Left cardiac atrium (tissue), 4 donors: ENCODE measurements around the gene B4GALT3. TPM values are rescaled to one million over a fixed set of nuclear protein-coding genes. Genes with fewer than 3 reads are reported as not detected.
A peak's percentile ranks its signal among the peaks of the same experiment; 100 is the strongest.

ENCODE experiments used
- ATAC-seq, 2 donors: fragments of 200-7000 bp; cut with Tn5 transposase; one replicate each; pipeline ENCODE4 v1.9.1; 2020; ENCODE audit warnings: mild to moderate bottlenecking in 2 of 2, moderate library complexity in 2 of 2
- DNase-seq: peaks from one replicate; pipeline ENCODE4 v3.0.0-alpha.2; 2020
- intact Hi-C, 2 donors: fragments of 100-400 bp; cut with DNase I; formaldehyde crosslinking; loops; one replicate each; pipeline versions ENCODE4 v1.14.1 to v1.15.1; 2022 to 2023
- total RNA-seq, 2 donors: library from RNA; stranded (reverse); fragmentation: NEBNext Ultra II Directional; extraction: Animal tissue kit (Norgen Biotek cat#: 25700); gene quantifications; one replicate each; pipeline ENCODE4 v1.2.1, GENCODE V29; 2021
- donor health status: DM: no; HTN: yes; CAD: no.
- donor health status: DM: no; HTN: yes; CAD: no; lungs with severe emphysema.
- donor health status: DM: yes; HTN: yes; CAD: no.
- donor health status: Dilated cardiomyopathy.

B4GALT3 gene
- total RNA-seq, 2 donors from 2014 or later: 19.7 to 25.2 TPM

DNA sequence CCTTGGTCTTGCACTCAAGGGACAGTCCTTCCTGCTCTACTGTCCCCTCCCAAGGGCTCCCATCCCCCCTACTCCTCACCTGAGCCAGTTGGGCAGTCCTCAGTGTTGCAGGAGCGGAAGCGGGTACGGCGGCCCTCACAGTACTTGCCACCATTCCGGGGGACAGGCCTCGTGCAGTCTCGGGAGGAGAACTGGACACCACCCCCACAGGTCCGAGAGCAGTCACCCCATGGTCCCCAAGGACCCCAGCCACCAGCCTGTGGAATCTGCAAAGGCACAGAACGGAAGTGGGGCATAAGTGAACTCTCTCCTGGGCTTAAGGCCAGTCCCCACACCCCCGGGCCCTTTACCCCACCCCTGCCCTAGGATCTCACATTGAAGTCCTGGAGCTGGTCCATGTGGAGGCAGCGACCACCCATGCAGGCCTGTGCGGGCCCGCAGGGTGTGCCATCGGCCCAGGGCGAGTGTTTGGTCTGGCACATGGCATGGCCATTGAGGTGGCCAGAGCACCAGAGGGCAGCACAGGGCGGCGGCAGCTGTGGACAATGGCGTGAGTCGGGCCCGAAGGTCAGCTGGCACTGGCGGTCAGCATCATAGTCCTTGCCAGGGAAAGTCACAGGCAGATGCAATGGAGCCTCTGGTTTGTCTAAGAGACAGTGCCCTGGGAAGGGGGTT is 16.4 kb upstream of the B4GALT3 start:
- ATAC-seq (peak in 1 of 2 donors; percentile 18), DNase-seq (peak; percentile 45)
- intact Hi-C loops: loop anchor here (10.0 kb wide), 2 partner anchors 181 to 191 kb away; no protein-coding TSS in a partner anchor

DNA sequence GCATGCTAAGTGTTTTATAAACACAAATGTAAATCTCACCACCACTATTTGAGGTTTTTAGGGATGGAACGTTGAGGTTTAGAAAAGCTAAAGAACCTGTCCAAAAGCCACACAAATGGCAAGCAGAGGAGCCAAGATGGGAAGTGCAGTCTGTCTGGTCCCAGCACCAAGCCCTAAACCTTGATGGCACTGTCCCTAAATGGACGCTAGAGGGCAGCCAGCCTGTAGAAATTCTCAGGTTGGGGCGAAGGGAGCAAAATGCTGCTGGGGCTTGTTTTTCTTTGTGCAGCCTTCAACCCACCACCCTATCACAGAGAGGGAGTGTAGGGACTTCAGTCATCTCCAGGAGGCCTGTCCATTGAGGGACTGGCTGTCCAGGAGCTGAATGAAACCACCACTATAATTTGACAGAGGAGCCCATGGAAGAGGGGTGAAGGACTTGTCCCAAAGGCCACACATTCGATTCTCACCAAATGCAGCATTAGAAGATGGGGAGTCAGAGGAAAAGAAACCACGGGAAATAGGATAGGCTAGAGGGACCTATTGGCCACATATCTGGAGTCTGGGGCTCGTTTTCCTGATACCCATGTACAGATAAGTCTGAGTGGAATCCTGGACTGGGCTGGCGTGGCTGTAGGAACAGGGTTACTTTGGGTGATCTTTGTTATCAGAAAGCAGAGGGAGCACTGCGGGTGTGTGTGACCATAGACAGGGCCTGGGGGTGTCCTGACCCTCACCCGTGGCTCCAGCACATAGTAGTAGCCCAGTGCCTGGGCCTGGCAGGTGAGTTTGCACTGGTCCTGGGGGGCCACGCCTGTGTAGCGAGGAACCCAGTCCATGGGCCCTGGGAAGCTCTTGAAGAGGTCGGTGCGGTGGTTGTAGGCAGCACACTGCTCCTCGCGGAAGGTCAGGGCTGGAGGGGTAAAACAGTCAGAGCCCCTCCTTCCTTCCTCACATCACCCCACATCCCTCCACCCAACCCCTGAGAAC is 15.5 kb upstream of the B4GALT3 start:
- peak; percentile 67 for DNase-seq

DNA sequence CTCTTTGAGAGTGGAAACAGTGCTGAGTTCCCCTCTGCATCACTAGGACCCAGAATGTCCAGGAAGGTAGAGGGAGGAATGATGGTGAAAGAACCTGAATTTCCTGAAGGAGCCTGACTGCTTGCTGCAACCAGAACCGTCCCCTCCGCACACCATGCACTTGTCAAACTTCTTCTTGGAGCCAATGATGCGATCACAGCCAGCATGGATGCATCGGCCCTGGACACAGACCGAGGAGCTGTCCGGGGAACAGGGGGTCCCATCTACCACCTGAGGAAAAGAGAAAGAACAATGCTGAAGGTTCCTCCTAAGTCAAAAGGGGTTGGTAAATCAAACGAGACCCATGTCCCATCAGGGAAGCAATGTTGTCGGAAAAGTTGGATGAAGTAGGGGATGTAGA is 14.7 kb upstream of the B4GALT3 start:
- DNase-seq (no peak), ATAC-seq (no peak)
- intact Hi-C loops: loop anchor here (10.0 kb wide), 2 partner anchors 183 to 193 kb away; no protein-coding TSS in a partner anchor

More for the DNA sequence above, 15.5 kb upstream of the B4GALT3 start:
- intact Hi-C loops: loop anchor here (10.0 kb wide), 2 partner anchors 182 to 192 kb away; no protein-coding TSS in a partner anchor
- peak; percentile 44 to 53 for ATAC-seq

DNA sequence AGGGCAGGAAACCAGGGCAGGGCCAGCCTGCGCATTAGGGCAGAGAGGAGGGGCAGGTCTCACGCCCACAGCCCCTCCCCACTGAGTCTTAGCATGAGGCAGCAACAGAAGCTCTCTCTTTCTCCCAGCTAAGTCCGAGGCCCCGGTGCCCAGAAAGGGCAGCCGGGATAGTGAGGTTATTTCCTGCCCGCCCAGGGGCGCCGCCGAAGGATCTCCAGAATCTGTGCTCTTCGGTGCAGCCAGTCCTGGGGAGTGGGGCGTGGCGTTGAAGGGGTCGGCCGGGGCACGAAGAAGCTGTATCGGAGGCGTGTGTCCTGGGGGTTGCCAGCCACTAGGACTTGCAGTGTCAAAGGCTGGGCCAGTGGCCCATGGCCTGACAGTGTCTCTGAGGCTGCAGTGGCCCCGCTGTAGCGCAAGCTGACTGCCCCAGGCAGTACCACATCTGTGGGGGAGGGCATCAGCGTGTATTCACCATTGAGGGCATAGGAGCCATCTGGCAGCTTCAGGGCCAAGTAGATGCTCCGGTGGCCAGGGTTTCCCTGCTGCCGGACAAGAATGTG is 13.7 kb upstream of the B4GALT3 start:
- intact Hi-C loops: loop anchor here (10.0 kb wide), 2 partner anchors 184 to 194 kb away; no protein-coding TSS in a partner anchor
- ATAC-seq (no peak), DNase-seq (peak; percentile 42)

DNA sequence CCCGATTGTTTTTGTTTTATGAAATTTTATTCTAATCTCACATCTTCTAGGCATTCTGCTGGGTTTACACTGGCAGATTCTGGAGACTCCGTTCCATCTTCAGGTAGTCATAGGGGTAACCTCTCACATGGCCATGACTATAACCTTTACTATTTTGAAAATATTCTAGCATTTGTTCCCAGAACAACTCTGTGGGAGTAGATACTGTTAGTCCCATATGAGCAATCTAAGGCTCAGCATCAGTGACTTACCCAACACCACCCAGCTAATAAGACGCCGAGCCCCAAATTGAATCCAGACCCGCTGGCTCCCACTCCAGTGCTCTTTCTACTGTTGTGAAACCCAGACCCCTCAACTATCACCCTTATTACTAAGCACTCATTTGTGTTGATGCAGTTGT is 11.7 kb upstream of the B4GALT3 start:
- DNase-seq (peak; percentile 27), ATAC-seq (no peak)
- intact Hi-C loops: no loop called here

DNA sequence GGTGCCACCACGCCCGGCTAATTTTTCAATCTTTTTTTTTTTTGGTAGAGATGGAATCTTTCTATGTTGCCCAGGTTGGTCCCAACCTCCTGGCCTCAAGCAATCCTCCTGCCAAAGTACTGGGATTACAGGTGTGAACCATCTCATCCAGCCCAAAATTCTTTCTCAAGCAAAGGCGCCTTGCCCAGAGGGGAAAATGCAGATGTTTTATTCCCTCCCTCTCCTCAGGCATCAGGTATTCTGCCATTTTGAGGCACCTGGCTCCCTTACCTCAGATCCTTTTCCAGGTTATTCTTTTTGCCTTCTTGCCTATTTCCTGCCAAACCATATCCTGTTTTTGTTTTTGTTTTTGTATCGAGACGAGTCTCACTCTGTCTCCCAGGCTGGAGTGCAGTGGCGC is 11.1 kb upstream of the B4GALT3 start:
- intact Hi-C loops: no loop called here
- DNase-seq (no peak), ATAC-seq (no peak)

DNA sequence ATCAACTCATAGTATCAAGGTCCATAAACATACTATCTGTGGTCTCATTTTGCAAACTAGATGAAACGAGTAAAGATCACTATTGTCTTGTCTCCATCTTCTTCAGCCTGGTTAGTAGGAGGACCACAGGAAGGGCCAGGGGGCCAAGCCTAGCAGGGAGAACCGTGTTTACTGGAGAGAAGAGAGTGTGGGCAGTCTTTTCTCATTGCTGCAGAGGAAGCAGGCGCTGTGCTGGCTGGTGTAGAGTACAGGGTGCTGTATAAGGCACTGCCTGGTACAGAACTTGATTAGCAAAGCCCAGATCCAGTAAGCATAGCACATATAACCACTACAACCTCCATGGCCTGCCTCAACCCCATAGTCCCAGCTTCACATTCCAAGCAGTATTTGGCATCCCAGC is 10.0 kb upstream of the B4GALT3 start:
- intact Hi-C loops: no loop called here
- peak in 1 of 2 donors; percentile 3 for ATAC-seq

DNA sequence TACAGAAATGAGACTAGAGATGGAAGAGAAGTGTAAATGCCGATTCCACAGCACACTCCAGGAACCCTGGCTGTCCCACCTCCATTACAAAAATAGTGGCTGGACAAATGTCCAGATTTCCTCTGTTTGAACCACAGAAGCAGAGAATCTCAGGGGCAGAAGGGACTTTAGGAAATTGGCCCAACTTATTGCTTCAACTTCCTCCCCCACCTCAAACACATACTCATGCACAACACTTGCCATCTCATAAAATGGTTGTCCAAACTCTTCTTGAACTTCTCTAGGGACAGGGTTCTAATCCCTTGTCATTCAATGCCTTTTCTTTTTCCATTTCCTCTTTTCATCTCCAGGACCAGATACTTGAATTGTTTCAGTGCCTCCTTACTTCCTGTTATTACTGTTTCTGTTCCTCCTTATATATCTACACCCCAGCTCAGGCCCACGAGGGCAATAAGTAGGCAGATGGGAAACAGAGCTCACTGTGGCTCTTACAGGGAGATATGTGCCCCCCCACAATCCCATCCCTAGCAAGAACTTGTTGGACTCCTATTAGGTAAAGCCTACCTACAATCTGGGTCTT is 8.5 kb upstream of the B4GALT3 start:
- intact Hi-C loops: no loop called here
- peak; percentile 20 for DNase-seq
- peak; percentile 13 to 33 for ATAC-seq

More for the DNA sequence above, 10.0 kb upstream of the B4GALT3 start:
- peak; percentile 20 for DNase-seq

DNA sequence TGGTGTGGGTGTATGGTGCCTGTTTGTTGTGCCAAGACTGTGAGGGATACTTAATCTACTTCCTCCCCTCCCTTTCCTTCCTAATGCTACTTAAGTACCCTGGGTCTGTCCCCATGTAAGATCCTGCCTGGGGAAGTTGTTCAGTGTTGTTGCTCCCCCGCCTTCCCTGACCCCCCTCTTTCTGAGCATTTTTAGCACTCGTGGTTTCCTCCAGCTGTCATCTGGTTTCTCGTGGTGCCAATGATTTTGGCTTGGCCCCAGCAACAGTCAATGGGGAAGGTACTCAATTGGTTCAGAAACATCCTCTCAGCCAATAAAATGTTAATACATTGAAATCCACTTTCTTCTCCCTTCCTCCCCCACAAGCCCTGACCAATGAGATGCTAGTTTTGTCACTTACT is 8.0 kb upstream of the B4GALT3 start:
- ATAC-seq: peak; percentile 85 to 93
- DNase-seq: peak; percentile 88
- intact Hi-C loops: no loop called here

DNA sequence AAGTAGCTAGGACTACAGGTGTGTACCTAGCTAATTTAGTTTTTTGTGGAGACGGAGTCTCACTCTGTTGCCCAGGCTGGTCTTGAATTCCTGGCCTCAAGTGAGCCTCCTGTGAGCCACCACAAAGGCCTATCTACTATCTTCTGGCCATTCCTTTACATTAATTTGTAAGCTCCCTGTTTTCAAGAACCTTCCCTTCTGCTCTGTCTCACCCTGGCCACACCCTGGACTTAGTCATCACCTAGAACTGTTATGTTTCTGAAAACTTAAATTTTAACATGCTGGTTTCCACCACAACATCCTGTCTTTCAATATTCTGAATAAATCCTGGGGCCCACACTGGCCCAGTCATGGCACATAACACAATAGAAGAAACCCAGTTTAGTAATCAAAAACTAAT is 4.9 kb upstream of the B4GALT3 start:
- DNase-seq: peak; percentile 19
- no peak for ATAC-seq
- intact Hi-C loops: no loop called here

DNA sequence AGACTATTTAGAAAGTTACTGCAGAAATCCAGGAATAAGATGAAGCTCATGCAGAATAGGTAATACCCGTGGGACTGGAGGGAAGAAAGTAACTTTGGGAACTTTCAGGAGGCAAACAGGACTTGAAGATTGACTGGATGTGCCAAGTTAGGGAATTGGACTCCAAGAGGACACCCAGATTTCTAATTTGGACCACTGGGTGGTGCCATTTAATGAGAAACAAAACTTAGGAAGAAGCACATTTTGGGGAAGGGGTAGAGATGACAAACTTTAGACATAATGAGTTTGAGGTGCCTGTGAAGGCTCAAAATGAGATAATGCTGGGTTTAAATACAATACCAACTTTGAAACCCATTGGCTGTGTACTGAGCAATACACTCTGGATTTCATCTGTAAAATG is 3.3 kb upstream of the B4GALT3 start:
- DNase-seq: peak; percentile 2
- no peak for ATAC-seq
- intact Hi-C loops: no loop called here

DNA sequence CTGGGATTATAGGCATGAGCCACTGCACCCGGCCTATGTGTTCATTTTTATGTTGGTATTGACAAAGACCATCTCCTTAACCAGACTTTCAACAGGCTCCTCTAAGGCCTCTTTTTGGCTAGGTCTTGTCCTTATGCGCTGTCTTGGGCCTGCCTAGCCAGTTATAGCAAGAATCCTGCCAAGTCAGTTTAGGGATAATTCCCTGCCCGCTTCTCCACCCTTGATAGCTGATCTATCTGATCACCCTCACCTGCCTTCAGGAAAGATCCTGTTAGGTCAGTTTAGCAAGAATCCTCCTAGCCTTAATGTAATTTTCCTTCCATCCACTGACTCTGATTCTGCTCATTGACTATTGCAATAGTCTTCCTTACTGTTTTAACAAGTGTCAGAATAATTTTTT is 2.4 kb upstream of the B4GALT3 start:
- DNase-seq (no peak), ATAC-seq (no peak)
- intact Hi-C loops: no loop called here

DNA sequence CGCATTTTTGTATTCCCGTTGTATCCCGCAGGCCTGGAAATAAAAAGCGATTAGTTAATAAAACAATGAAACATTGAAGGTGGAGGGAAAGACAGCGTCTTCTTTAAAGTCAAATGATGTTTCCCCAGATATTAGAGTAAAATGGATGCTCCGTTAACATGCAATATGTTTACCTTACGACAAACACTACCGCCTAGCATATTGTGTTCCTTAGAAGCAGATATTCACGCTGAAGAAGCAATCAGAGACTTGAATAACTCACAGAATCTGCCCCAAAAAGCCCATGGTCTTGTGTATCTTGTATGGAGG is 583 bp upstream of the B4GALT3 start:
- intact Hi-C loops: no loop called here
- no peak for DNase-seq
- no peak for ATAC-seq

DNA sequence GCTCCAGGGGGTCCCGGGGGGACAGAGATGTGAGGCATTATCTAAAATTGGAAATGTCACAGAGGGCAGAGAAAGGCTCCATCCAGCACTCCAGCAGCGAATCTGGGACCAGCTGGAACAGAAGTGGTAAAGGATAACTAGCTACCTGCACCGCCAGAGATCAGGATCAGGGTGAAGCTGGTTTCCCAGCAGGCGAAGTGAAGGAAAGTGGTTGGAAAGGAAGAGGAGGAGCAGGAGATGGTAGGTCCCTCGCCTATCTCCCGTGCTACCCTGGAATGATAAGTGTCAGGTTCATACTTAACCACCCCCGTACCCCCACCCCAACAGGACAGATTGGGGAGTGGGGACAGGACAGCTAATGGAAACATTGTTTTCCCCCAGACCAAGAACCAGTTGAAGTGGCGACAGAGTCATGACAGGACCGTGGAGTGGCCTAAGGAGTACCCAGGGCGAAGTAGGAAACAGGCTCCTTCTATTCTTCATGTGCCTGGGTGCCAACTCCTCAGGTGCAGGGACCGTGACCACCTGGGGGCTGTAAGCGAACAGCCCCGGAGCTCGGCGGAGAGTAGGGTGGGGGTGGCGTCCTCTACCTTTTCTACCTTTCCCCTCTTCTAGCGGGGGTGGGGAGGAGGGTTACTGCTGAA is 717 bp downstream of the B4GALT3 start:
- intact Hi-C loops: no loop called here
- ATAC-seq: peak; percentile 0
- DNase-seq: peak; percentile 7

DNA sequence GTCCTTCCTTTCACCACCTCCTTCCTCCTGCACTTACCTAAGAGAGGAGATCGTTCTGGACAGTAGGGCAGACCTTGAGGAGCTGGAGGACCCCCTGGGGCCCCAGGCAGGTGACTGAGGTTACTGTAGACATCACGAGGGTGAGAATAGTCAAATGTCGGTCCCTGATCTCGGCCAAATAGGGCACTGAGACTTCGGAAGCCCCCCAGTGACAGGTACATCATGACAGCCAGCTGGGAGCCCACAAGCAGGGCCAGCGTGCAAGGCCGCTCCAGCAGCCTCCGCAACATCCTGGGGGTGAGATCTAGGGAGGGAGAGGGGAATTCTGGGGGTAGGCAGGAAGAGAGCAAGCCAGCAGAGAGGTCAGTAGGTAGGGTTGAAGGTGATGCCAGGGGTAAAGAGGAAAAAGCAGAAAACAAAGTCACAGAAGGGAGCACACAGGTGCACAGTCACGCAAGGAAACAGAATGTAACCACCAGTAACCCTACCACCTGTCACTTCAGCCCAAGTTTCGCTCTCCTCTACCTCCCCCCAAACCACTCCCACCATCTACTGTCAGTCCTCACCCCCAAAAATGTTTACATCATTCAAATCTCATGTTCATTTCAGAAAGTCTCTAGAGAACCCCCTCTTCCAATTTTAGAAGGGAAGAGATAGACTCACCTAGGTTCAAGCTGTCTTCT is 1.4 kb downstream of the B4GALT3 start:
- intact Hi-C loops: no loop called here
- ATAC-seq (no peak), DNase-seq (peak; percentile 15)

DNA sequence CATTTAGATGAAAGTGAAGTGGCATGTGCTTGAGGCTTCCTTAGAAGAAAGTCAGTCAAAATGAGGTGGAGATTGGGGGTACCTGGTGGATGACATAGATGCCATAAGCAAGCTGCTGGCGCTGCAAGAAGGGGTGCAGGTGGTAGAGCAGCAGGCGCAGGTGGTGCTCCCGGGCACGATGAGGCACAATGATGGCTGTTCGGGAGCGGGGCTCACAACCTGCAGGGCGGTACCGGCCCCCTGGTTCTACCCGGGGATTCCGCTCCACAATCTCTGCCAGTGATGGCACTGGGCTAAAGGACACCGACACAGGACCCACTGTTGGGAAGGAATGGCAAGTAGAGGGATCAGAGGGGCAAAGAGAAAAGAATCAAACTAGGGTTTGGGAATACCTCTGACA is 2.4 kb downstream of the B4GALT3 start:
- ATAC-seq (no peak), DNase-seq (peak; percentile 26)
- intact Hi-C loops: no loop called here

DNA sequence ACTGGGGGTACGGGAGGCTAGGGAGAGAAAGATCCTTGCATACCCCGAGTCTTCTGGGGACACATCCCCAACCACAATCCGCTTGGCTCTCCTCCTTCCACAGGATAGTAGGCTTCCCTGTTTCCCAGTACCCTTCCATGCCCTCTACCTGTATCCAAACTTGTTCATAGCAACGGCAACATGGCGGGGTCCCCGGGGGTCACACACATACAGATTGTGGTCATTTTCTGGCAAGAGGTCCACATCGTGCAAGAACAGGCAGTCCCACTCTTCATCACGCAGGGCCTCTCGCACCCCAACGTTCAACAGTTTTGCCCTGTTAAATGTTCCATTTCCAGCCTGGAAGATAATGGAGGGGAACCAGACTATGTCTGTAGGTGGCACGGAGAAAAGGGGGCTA is 3.6 kb downstream of the B4GALT3 start:
- intact Hi-C loops: no loop called here
- ATAC-seq (no peak), DNase-seq (peak; percentile 18)

DNA sequence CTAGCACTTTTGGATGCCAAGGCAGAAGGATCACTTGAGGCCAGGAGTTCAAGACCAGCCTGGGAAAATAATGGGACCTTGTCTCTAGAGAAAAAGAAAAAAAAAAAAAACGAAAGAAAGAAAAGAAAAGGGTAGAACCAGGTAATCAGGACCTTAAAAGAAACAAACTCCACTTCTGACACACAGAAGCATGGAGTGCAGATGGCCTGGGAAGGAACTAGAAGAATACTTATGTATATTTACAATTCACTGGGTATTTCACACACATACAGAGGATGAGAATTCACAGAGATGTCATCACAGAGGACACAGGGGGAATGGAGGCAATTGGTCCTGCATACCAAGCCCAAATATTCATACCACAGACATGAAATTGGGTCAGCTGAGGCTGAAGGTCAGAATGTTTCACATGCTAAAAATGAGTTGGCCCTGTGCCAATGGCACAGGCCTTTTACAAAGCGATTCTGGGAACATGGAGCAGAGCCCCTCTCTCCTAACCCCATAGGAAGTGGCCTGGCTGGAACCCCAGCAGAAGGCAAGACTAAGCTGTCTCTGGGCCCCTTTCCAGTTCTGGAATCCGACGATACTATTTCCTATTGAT is 4.4 kb downstream of the B4GALT3 start:
- ATAC-seq (peak in 1 of 2 donors; percentile 12), DNase-seq (peak; percentile 66)
- intact Hi-C loops: no loop called here
